NB4 (cell line): ENCODE measurements around the gene RAP1GAP2.

Experiments
- MYC ChIP-seq: IDR thresholded peaks from 2 replicates; pipeline ENCODE4 v1.6.1; 2011; ENCODE audit warnings: low read depth, low read length
- POLR2A ChIP-seq: IDR thresholded peaks from 2 replicates; pipeline ENCODE4 v1.6.1; 2011; ENCODE audit warnings: mild to moderate bottlenecking; ENCODE audit not compliant: insufficient read length; ENCODE audit errors: extremely low read depth
- TF ChIP-seq, protein P1 (sequence below): IDR thresholded peaks from one replicate; pipeline ENCODE4 v1.5.1; 2012; ENCODE audit warnings: low read depth, low read length
- TF ChIP-seq, protein P2 (sequence below): IDR thresholded peaks from 2 replicates; pipeline ENCODE4 v1.6.1; 2011; ENCODE audit warnings: low read depth, low read length

DNA sequence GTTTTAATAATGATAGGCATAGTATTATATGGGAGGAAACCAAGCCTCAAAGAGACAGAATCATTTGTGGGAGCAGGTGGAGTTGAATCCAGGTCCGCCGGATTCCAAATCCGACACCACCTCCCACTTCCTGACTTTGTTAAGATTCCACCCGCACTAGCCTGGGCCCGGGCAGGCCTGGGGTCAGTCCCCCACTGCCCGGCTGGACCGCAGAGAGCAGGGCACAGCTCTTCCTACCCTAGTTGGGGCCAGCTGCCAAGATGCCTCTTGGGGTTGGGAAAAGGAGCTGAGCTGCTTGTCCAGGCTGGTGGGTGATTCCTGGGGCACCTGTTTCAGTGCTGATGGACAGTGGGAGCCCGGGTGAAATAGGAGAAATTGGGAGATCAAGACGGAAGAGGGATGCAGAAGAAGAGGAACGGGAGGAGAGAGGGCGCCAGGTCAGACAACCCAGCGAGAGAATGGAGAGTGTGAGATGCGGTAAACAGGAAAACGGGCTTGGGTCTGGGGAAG, 213.2 kb downstream of the RAP1GAP2 start:
- TF ChIP-seq, protein P1, sequence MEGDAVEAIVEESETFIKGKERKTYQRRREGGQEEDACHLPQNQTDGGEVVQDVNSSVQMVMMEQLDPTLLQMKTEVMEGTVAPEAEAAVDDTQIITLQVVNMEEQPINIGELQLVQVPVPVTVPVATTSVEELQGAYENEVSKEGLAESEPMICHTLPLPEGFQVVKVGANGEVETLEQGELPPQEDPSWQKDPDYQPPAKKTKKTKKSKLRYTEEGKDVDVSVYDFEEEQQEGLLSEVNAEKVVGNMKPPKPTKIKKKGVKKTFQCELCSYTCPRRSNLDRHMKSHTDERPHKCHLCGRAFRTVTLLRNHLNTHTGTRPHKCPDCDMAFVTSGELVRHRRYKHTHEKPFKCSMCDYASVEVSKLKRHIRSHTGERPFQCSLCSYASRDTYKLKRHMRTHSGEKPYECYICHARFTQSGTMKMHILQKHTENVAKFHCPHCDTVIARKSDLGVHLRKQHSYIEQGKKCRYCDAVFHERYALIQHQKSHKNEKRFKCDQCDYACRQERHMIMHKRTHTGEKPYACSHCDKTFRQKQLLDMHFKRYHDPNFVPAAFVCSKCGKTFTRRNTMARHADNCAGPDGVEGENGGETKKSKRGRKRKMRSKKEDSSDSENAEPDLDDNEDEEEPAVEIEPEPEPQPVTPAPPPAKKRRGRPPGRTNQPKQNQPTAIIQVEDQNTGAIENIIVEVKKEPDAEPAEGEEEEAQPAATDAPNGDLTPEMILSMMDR, result no peak
- no peak for TF ChIP-seq POLR2A
- TF ChIP-seq MYC, result no peak
- TF ChIP-seq, protein P2, sequence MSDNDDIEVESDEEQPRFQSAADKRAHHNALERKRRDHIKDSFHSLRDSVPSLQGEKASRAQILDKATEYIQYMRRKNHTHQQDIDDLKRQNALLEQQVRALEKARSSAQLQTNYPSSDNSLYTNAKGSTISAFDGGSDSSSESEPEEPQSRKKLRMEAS, result no peak
